Kidney (tissue), 14 donors: ENCODE measurements around the gene PIP4K2A. TPM values are rescaled to one million over a fixed set of nuclear protein-coding genes. Genes with fewer than 3 reads are reported as not detected.

Source experiments
- DNase-seq, 5 donors: peaks; one replicate each; pipeline ENCODE4 v3.0.0-alpha.2; 2013 to 2020
- FAIRE-seq: peaks from 2 replicates; lab custom pipeline; 2012; peaks lifted over from hg19 to GRCh38; lab: Jason Lieb, UNC
- H3K27ac ChIP-seq, 2 donors: one replicate each; pipeline ENCODE4 v1.7.0; 2013; ENCODE audit warnings: low read depth in 2 of 2, low read length in 2 of 2, inconsistent platforms in 1 of 2
- H3K27me3 ChIP-seq: one replicate; pipeline ENCODE4 v1.7.1; 2013; ENCODE audit warnings: low read length, inconsistent platforms; ENCODE audit not compliant: control insufficient read depth, insufficient read depth
- H3K36me3 ChIP-seq, 3 donors: one replicate each; pipeline versions ENCODE4 v1.7.0 to v1.7.1; 2013; ENCODE audit warnings: low read length in 3 of 3, control low read depth in 1 of 3, inconsistent platforms in 1 of 3; ENCODE audit not compliant: insufficient read depth in 3 of 3, control insufficient read depth in 2 of 3
- H3K4me1 ChIP-seq, 3 donors: one replicate each; pipeline versions ENCODE4 v1.7.0 to v1.7.1; 2013; ENCODE audit warnings: low read length in 3 of 3, inconsistent platforms in 1 of 3, low read depth in 1 of 3; ENCODE audit not compliant: control insufficient read depth in 2 of 3, insufficient read depth in 2 of 3
- H3K4me3 ChIP-seq, 3 donors: one replicate each; pipeline versions ENCODE4 v1.7.0 to v1.8.1; 2013; ENCODE audit warnings: low read length in 3 of 3, control low read depth in 1 of 3, inconsistent platforms in 1 of 3
- H3K9ac ChIP-seq, 3 donors: one replicate each; pipeline versions ENCODE4 v1.7.0 to v1.7.1; 2013; ENCODE audit warnings: low read length in 3 of 3, control low read depth in 1 of 3, inconsistent platforms in 1 of 3
- H3K9me3 ChIP-seq, 3 donors: one replicate each; pipeline versions ENCODE4 v1.7.0 to v1.7.1; 2013; ENCODE audit warnings: low read length in 3 of 3, control low read depth in 1 of 3, inconsistent platforms in 1 of 3; ENCODE audit not compliant: control insufficient read depth in 2 of 3, insufficient read depth in 1 of 3
- CTCF ChIP-seq: IDR thresholded peaks from 3 replicates; pipeline ENCODE4 v1.5.1; 2012; ENCODE audit warnings: mild to moderate bottlenecking, moderate library complexity, borderline replicate concordance; ENCODE audit not compliant: insufficient read depth; ENCODE audit errors: extremely low read depth
- intact Hi-C: fragments of 100-400 bp; cut with DNase I; formaldehyde crosslinking; loops from one replicate; pipeline ENCODE4 v1.11.1; 2022
- polyA plus RNA-seq: library from polyadenylated mRNA; stranded (reverse); fragments of 350-450 nt; fragmentation: Illumina TruSeq; extraction: RNeasy Lipid Tissue Mini Kit (QIAGEN cat#74804); gene quantifications from one replicate; pipeline ENCODE4 v1.2.3, GENCODE V29; 2014; ENCODE audit warnings: low read depth, low replicate concordance; ENCODE audit not compliant: insufficient read depth
- total RNA-seq: library from RNA; stranded (reverse); fragmentation: NEBNext Ultra II Directional; extraction: Animal tissue kit (Norgen Biotek cat#: 25700); gene quantifications from one replicate; pipeline ENCODE4 v1.2.1, GENCODE V29; 2021
- donor health status: control.
- donor health status: control.
- donor health status: control.
- donor health status: control.
- donor health status: control.
- donor health status: DM: yes; HTN: yes; CAD: no.
- donor health status: Normal renal cell carcinoma (clear cell type).

PIP4K2A gene
- total and polyA plus RNA-seq, 2 donors from 2014 or later, result 12.2 to 54.6 TPM

DNA sequence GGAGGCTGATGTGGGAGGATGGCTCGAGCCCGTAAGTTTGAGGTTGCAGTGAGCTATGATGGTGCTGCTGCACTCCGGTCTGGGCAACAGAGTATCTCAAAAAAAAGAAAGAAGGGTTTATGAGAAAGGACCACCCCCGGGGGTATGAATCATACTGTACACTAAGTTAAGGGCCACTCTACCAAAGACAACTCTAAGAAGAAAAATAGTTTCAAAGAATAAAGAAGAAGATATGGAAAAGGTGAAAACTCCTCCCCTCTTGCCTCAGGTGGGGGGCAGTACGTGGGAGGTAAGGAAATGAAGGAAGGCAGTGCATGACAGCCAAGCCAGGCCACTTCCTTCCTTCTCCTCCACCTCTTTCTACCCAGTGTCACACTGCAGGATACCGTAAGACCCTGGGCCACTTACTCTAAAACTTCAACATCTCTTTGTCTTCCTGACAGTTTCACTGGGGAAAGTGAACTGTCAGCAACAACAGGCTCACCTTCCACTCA is 61.3 kb downstream of the PIP4K2A start:
- intact Hi-C loops, result no loop called here
- Histone ChIP-seq H3K9me3 (no peaks in the 10 kb centered on the region), H3K27me3 (no peaks in the 10 kb centered on the region), H3K4me1 (peaks cover 9 to 23% (median 21%) of the 10 kb centered on the region in 3 donors), H3K9ac (no peak overlapping the region), H3K4me3 (no peak overlapping the region), H3K36me3 (no peaks in the 10 kb centered on the region), H3K27ac (peak overlapping the region in 1 of 2 donors; percentile 14)
- FAIRE-seq, result no peak
- no peak for TF ChIP-seq CTCF
- DNase-seq, result no peak

GRCh38 chr10:22651276-22651980 is 63.0 kb downstream of the PIP4K2A start:
- no peak for TF ChIP-seq CTCF
- Histone ChIP-seq H3K36me3 (no peaks in the 10 kb centered on the region), H3K9ac (no peak overlapping the region), H3K4me1 (peaks cover 9 to 27% (median 26%) of the 10 kb centered on the region in 3 donors), H3K27ac (no peak overlapping the region), H3K9me3 (no peaks in the 10 kb centered on the region), H3K4me3 (no peak overlapping the region), H3K27me3 (no peaks in the 10 kb centered on the region)
- DNase-seq (peak in 1 of 5 donors; percentile 52), FAIRE-seq (no peak)
- intact Hi-C loops, result no loop called here

GRCh38 chr10:22649994-22650393 is 64.4 kb downstream of the PIP4K2A start:
- FAIRE-seq (no peak), DNase-seq (no peak)
- Histone ChIP-seq H3K9me3 (no peaks in the 10 kb centered on the region), H3K9ac (no peak overlapping the region), H3K27ac (peak overlapping the region in 1 of 2 donors; percentile 8), H3K4me3 (no peak overlapping the region), H3K27me3 (no peaks in the 10 kb centered on the region), H3K36me3 (no peaks in the 10 kb centered on the region), H3K4me1 (peaks cover 9 to 22% (median 21%) of the 10 kb centered on the region in 3 donors)
- no peak for TF ChIP-seq CTCF
- intact Hi-C loops, result no loop called here
